Measurements from ENCODE around the gene SHISAL2A.

- TF ChIP-seq POLR2A (IDR thresholded peaks at IDR 0.05) (no peak), CTCF (IDR thresholded peaks at IDR 0.05) (no peak)
Observed at GRCh38 chr1:52623812-52624211, 9.2 kb upstream of the SHISAL2A start.

All from lower leg skin (tissue), 3 donors.